ENCODE data around the gene RAB39A. TPM values are rescaled to one million over a fixed set of nuclear protein-coding genes. Genes with fewer than 3 reads are reported as not detected.

Gene RAB39A
- total RNA-seq: not detected in 2 replicates

GRCh38 chr11:107928046-107928766 is at the start of gene RAB39A:
Gene RAB39A, plus strand, starts transcription at chr11:107928448. Its CDS starts 121 bp downstream, at chr11:107928569.

GRCh38 chr11:108008656-108009496 is 80.6 kb downstream of the RAB39A start, which contains the start of gene CUL5:
Gene CUL5, plus strand, starts transcription at chr11:108008898. Its CDS starts 451 bp downstream, at chr11:108009349.

Other genes with a start within 250 kb of the RAB39A start
- gene SLN, start 216.4 kb upstream of the RAB39A start, total RNA-seq: not detected in 2 replicates
- gene SLC35F2, start 69.7 kb upstream of the RAB39A start, total RNA-seq: 22.9 and 40.0 TPM in 2 replicates
- gene CUL5, start 80.5 kb downstream of the RAB39A start, total RNA-seq: 40.3 and 45.2 TPM in 2 replicates
- 114 TPM in 2 replicates for gene ACAT1, start 193.1 kb downstream of the RAB39A start, total RNA-seq